ENCODE results near the gene UQCR11.
A peak's percentile ranks its signal among the peaks of the same experiment; 100 is the strongest.

UQCR11 gene

GRCh38 chr19:1650650-1651567 is 45.6 kb upstream of the UQCR11 start:
- H3K4me3 ChIP-seq (ENCODE audit: low read depth, low read length): peak overlapping the region; percentile 56
- DNase-seq (ENCODE audit: low read depth, low spot score): peak; percentile 28
- TF ChIP-seq CTCF (IDR thresholded peaks at IDR 0.05; ENCODE audit: low read depth, low read length): peak; percentile 22
- in situ Hi-C loops (cut with HindIII; ENCODE audit: low sequenced_read_pairs): no loop called here

- in situ Hi-C loops (cut with HindIII; ENCODE audit: low sequenced_read_pairs): no loop called here
- no peak for DNase-seq (ENCODE audit: low read depth, low spot score)
- peak overlapping the region; percentile 56 for H3K4me3 ChIP-seq (ENCODE audit: low read depth, low read length)
- no peak for TF ChIP-seq CTCF (IDR thresholded peaks at IDR 0.05; ENCODE audit: low read depth, low read length)
These were observed 44.7 kb upstream of the UQCR11 start for GRCh38 chr19:1649706-1650649.

DNA sequence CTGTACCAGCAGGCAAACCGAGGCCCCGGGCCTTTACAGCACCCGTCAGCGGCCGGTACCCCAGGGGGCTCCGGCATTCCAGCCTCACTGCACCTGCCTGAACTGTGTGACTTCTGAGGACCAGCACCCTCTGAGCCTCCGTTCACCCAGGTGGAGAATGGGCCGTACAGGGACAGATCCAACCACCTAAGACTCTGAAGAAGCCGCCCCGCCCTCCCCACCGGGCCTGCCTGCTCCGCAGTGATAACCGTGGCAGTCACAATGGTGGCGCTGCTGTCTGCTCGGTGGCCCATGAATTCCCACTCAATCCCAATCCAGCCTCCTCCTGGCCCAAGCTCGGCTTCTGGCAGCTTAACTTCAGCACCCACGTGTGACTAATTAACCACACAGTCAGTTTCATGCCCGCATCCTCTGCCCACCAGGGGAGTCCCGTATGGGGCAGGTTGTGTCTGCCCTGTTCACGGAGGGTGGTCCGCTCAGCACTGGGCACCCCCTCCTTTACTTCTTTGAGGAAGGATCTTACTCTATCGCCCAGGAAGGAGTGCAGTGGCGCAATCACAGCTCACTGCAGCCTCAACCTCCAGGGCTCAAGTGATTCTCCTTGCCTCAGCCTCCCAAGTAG is 43.8 kb upstream of the UQCR11 start:
- in situ Hi-C loops (cut with HindIII; ENCODE audit: low sequenced_read_pairs): no loop called here
- no peak for TF ChIP-seq CTCF (IDR thresholded peaks at IDR 0.05; ENCODE audit: low read depth, low read length)
- DNase-seq (ENCODE audit: low read depth, low spot score): no peak
- H3K4me3 ChIP-seq (ENCODE audit: low read depth, low read length): no peak overlapping the region

DNA sequence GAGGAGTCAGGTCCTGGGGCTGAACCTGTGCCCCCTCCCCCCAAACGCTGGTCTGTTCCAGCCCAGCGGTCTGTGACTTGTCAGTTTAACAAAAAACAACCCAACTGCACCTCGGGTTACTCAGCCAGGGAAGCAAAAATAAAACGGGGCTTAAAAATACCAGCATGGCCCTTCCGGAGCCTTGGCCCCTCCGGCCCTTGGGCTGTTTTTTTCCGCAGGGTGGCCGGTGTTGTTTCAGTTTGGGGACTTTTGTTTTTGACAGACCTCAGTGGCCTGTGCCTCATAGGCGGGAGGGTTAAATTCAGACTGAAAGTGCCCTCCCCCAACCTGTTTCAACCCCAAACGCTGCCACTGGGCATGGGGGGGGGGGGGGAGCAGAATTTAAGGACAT is 43.2 kb upstream of the UQCR11 start:
- in situ Hi-C loops (cut with HindIII; ENCODE audit: low sequenced_read_pairs): no loop called here
- DNase-seq (ENCODE audit: low read depth, low spot score): no peak
- no peak overlapping the region for H3K4me3 ChIP-seq (ENCODE audit: low read depth, low read length)

DNA sequence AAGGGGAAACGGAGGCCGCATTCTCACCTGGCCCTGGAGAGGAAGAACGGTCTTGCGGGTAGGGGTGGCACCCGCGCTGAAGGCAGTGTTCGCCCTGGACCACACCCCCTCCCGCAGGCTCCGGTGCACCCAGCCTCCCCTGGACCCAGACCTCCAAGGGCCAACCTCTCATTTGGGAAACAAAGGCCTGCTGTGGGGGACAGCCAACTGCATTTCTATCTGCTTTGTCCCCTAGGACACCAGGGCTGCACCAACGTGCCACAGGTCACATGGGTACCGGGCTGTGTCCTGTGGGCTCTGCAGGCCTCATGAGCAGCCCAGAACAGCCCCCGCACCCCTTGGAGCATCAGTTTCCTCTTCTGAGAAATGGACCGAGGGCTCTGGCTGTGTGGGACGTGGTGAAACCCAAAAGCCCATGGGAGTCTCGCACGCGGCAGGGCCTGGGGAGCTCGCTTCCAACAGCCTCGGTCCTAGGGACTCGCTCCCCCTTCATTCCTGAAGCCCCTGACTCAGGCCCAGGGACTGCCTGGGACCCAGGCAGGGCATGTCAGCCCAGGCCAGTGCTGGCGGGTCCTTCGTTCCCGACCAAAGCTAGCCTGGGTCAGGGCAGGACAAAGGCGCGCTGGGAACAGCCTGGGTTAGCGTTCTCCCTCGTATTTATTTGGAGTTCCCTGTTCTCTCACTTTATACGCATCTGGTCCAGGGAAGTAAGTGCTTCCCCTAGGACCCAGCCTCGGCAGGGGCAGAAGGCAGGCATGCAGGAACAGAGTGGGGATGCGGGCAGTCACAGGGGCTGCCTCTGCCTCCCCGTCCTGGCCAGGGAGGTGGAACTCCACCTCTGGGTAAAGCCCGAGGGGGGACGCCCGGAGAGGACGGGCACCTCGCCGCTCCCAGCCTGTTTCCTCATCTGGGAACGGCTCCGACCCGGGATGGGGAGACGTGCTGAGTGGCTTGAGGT is 42.5 kb upstream of the UQCR11 start:
- in situ Hi-C loops (cut with HindIII; ENCODE audit: low sequenced_read_pairs): no loop called here
- no peak for TF ChIP-seq CTCF (IDR thresholded peaks at IDR 0.05; ENCODE audit: low read depth, low read length)
- no peak overlapping the region for H3K4me3 ChIP-seq (ENCODE audit: low read depth, low read length)
- DNase-seq (ENCODE audit: low read depth, low spot score): no peak

More for the DNA sequence above, 43.2 kb upstream of the UQCR11 start:
- TF ChIP-seq CTCF (IDR thresholded peaks at IDR 0.05; ENCODE audit: low read depth, low read length): no peak
